A549 (cell line): ENCODE measurements around the gene TRIO.

Experiments used
- CHD2 ChIP-seq: fragments of 150-350 bp; IDR thresholded peaks from 2 replicates; pipeline ENCODE4 v1.6.1; 2014; ENCODE audit warnings: low read length; ENCODE audit not compliant: partially characterized antibody
- FOSL2 ChIP-seq, 2 experiments: fragments of 450-650 bp in 1 of 2; fragments of >200 bp in 1 of 2; sonication (Bioruptor Twin) in 1 of 2; formaldehyde crosslinking; IDR thresholded peaks; 2 replicates each; pipeline versions ENCODE4 v1.5.0 to v1.6.1; 2016 to 2020; ENCODE audit warnings: mild to moderate bottlenecking in 1 of 2, moderate library complexity in 1 of 2
- MAZ ChIP-seq: fragments of 150-350 bp; IDR thresholded peaks from 2 replicates; pipeline ENCODE4 v1.6.1; 2014; ENCODE audit warnings: antibody characterized with exemption, low read depth, low read length, borderline replicate concordance
- NPAS2 ChIP-seq: fragments of 250-450 bp; sonication (Bioruptor Pico); IDR thresholded peaks from 2 replicates; pipeline ENCODE4 v1.8.0; 2022; ENCODE audit warnings: mild to moderate bottlenecking, moderate library complexity, borderline replicate concordance
- NR3C1 ChIP-seq: fragments of >200 bp; sonication (Bioruptor Twin); formaldehyde crosslinking; IDR thresholded peaks from 3 replicates; pipeline ENCODE4 v1.6.1; 2017
- POLR2A ChIP-seq: IDR thresholded peaks from 2 replicates; pipeline ENCODE4 v1.6.1; 2012; ENCODE audit warnings: mild to moderate bottlenecking, low read length
- TF ChIP-seq, protein P1 (sequence below): fragments of >200 bp; sonication (Bioruptor Twin); formaldehyde crosslinking; IDR thresholded peaks from 3 replicates; pipeline ENCODE4 v1.5.1; 2016
- TF ChIP-seq, protein P2 (sequence below): fragments of 200-600 bp; sonication (generic); IDR thresholded peaks from 2 replicates; pipeline ENCODE4 v1.6.1; 2016; ENCODE audit warnings: antibody characterized with exemption, mild to moderate bottlenecking, moderate library complexity

DNA sequence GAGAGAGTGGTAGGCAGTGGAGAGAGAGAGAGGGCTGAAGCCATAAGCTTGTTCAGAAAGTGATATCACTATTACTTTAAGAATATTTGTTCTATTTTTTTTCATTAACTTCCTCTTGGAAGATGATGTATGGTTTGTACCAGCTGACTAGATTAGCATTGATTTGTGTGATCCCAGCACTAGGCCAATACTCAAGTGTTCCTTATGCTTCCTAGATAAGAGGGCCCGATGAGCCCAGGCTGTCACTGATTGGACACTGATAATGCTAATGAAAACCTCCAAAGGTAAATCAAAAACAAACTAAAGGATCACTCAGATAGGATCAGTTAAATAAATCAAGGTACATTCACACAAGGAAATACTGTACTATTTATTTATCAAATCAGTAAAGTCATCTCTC is 385.8 kb downstream of the TRIO start:
- TF ChIP-seq NPAS2 (CRISPR knock-in tag) (no peak), NR3C1 (no peak), CHD2 (no peak), MAZ (no peak), POLR2A (no peak), FOSL2 (IDR thresholded peaks at IDR 0.05) (no peak), FOSL2 (CRISPR knock-in tag; IDR thresholded peaks at IDR 0.05) (no peak)
- TF ChIP-seq, protein P1, sequence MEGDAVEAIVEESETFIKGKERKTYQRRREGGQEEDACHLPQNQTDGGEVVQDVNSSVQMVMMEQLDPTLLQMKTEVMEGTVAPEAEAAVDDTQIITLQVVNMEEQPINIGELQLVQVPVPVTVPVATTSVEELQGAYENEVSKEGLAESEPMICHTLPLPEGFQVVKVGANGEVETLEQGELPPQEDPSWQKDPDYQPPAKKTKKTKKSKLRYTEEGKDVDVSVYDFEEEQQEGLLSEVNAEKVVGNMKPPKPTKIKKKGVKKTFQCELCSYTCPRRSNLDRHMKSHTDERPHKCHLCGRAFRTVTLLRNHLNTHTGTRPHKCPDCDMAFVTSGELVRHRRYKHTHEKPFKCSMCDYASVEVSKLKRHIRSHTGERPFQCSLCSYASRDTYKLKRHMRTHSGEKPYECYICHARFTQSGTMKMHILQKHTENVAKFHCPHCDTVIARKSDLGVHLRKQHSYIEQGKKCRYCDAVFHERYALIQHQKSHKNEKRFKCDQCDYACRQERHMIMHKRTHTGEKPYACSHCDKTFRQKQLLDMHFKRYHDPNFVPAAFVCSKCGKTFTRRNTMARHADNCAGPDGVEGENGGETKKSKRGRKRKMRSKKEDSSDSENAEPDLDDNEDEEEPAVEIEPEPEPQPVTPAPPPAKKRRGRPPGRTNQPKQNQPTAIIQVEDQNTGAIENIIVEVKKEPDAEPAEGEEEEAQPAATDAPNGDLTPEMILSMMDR, result no peak
- TF ChIP-seq, protein P2, sequence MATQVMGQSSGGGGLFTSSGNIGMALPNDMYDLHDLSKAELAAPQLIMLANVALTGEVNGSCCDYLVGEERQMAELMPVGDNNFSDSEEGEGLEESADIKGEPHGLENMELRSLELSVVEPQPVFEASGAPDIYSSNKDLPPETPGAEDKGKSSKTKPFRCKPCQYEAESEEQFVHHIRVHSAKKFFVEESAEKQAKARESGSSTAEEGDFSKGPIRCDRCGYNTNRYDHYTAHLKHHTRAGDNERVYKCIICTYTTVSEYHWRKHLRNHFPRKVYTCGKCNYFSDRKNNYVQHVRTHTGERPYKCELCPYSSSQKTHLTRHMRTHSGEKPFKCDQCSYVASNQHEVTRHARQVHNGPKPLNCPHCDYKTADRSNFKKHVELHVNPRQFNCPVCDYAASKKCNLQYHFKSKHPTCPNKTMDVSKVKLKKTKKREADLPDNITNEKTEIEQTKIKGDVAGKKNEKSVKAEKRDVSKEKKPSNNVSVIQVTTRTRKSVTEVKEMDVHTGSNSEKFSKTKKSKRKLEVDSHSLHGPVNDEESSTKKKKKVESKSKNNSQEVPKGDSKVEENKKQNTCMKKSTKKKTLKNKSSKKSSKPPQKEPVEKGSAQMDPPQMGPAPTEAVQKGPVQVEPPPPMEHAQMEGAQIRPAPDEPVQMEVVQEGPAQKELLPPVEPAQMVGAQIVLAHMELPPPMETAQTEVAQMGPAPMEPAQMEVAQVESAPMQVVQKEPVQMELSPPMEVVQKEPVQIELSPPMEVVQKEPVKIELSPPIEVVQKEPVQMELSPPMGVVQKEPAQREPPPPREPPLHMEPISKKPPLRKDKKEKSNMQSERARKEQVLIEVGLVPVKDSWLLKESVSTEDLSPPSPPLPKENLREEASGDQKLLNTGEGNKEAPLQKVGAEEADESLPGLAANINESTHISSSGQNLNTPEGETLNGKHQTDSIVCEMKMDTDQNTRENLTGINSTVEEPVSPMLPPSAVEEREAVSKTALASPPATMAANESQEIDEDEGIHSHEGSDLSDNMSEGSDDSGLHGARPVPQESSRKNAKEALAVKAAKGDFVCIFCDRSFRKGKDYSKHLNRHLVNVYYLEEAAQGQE, result no peak
